ENCODE measurements around the gene THSD4.

The THSD4 gene

DNA sequence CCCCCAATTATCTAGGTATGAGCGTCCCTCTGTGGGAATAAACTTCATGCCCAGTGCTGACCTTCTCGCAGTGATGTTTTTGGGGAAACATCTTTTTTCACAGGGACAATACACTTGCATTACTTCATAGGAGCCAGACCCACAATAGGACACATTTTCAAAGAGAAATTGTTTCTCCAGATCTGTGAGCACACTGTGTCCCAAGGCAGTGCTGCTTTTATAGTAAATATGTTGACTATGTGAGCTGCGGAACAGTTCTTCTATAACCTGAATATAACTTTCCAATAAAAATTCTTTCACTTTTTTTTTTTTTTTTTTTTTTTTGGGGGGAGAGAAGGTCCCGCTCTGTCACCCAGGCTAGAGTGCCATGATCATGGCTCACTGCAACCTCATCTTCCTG lies 17.4 kb upstream of the THSD4 start:
- DNase-seq (ENCODE audit: low spot score), result no peak
- TF ChIP-seq CTCF (IDR thresholded peaks at IDR 0.05; ENCODE audit: extremely low read depth, missing control alignments), result no peak

- TF ChIP-seq CTCF (IDR thresholded peaks at IDR 0.05; ENCODE audit: extremely low read depth, missing control alignments), result no peak
- DNase-seq (ENCODE audit: low spot score), result no peak
Measured at GRCh38 chr15:71098920-71099319, 16.4 kb upstream of the THSD4 start.

DNA sequence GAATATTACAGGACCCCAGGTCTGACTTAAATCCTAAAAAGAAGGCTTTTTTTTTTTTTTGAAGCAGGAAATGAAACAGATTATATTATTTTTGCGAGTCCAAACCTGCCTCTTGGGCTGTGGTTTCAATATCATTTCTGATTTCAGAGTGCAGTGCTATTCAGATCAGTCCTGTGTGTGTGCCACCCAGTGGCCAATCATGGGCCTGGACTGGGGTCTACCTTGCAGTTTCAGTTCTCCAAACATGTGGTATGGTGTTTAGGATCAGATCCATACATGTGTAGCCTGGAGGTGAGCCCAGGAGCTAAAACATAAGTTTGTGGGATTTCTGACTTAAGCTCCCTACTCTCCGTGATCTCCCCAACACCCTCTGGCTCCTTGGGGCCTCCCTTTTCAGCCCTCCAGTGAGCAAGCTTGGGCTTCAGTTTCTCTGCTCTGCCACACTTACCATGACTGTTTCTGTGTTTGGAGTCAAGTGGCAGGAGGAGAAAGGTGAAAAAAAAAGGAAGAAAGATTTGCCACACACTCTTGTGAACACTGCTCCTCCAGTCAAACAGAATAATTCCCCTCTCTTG lies 12.1 kb upstream of the THSD4 start:
- no peak for DNase-seq (ENCODE audit: low spot score)
- peak; percentile 5 for TF ChIP-seq CTCF (IDR thresholded peaks at IDR 0.05; ENCODE audit: extremely low read depth, missing control alignments)

DNA sequence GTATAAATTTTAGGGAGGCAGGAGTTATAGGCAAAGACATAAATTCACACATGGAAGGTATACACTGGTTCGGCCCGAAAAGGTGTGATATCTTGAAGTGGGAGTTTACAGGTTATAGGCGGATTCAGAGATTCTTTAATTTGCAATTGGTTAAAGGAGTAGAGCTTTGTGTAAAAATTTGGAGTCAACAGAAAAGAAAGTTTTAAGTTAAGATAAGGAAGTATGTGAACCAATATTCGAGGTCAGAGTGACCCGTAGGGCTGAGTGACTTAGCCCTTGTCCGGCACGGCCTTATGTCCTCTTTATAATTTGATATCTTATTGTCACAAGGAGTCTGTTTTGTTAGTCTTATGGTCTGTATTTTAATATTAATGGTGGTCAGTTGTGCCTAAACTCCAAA lies 10.6 kb upstream of the THSD4 start:
- DNase-seq (ENCODE audit: low spot score), result no peak
- TF ChIP-seq CTCF (IDR thresholded peaks at IDR 0.05; ENCODE audit: extremely low read depth, missing control alignments), result no peak

DNA sequence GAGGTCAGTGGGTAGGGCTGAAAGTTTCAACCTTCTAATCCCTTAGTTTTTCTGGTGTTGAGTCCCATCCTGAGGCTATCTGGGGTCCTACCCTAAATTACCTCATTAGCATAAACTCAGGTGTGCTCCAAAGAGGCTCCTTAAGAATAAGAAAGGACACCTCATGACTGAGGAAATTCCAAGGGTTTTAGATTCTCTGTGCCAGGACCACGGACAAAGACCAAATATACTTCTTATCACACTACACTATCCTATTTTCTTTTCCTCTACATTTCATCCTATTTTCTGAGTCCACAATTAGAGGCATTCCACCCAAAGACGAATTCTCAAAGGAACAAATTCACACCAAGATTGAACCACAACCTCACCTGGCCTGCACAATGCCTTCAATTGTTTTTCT lies 9.8 kb upstream of the THSD4 start:
- DNase-seq (ENCODE audit: low spot score), result no peak
- no peak for TF ChIP-seq CTCF (IDR thresholded peaks at IDR 0.05; ENCODE audit: extremely low read depth, missing control alignments)

DNA sequence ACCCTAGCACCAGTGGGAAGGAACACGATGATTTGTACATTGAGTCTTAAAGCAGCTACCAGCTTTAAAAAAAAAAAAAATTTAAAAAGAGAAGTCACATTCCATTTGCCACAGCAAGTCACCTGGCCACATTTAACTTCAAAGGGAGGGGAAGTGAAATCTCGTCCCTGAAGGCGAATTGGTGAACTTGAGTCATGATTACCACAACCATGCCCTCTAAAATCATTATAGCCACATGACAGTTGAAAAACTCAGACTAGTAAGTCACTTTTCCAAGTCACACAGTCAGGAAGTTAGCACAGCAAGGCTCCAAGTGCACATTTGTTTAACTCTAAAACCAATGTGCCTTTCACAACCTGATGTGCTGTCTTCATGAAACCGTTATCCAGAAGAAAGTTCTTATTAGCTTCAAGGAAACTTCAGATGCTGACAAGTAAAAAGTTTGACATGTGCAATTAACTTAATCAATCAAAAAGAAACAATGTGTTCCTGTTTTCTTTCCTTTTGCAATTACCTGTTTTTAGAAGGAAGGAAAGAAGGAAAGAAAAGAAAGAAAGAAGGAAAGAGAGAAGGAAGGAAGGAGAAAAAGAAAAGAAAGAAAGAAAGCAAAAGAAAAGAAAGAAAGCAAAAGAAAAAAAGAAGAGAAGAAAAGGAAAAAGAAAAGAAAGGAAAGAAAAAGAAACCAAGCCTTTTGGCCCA lies 8.3 kb upstream of the THSD4 start:
- DNase-seq (ENCODE audit: low spot score), result no peak

DNA sequence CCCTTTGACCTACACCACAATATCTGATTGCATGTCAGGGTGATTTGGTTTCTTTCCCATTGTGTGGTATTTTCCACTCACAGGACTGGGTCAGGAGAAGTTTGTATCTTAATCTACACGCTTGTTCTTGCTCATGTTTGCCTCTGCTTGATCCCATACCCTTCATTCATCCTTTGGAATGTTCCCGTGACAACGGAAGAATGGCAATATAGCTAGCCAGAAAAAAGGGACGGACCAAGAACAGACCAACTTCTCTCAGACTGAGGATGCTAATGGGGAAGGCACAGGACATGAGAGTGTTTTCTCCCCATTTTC lies 7.8 kb upstream of the THSD4 start:
- TF ChIP-seq CTCF (IDR thresholded peaks at IDR 0.05; ENCODE audit: extremely low read depth, missing control alignments), result no peak
- DNase-seq (ENCODE audit: low spot score), result no peak

More for the DNA sequence above, 8.3 kb upstream of the THSD4 start:
- no peak for TF ChIP-seq CTCF (IDR thresholded peaks at IDR 0.05; ENCODE audit: extremely low read depth, missing control alignments)

Data from GM20000 (cell line).